ENCODE data around the gene SYT6. TPM values are rescaled to one million over a fixed set of nuclear protein-coding genes. Genes with fewer than 3 reads are reported as not detected.

Gene SYT6
- total RNA-seq, 1 experiment from 2014 or later: 54.2 TPM

- TF ChIP-seq USF2 (CRISPR knock-in tag; IDR thresholded peaks at IDR 0.05): no peak
- no peak for TF ChIP-seq CTCF (IDR thresholded peaks at IDR 0.05)
- no peak for TF ChIP-seq ZNF512 (CRISPR knock-in tag; IDR thresholded peaks at IDR 0.05; ENCODE audit: borderline replicate concordance)
- TF ChIP-seq ZNF281 (CRISPR knock-in tag; IDR thresholded peaks at IDR 0.05): no peak
Measured at GRCh38 chr1:114040273-114041015, 113.2 kb downstream of the SYT6 start (continued).

Other genes with a start within 250 kb of the SYT6 start
- 10.6 to 14.2 TPM (median 13.6 TPM) in 3 replicates for gene AP4B1, start 249.1 kb downstream of the SYT6 start, total RNA-seq (2021)
- gene DCLRE1B, start 248.5 kb downstream of the SYT6 start, total RNA-seq (2021): 9.4 to 11.1 TPM (median 9.5 TPM) in 3 replicates
- gene HIPK1, start 224.5 kb downstream of the SYT6 start, total RNA-seq (2021): 52.2 to 56.9 TPM (median 53.9 TPM) in 3 replicates
- 65.8 to 91.1 TPM (median 90.4 TPM) in 3 replicates for gene OLFML3, start 174.4 kb downstream of the SYT6 start, total RNA-seq (2021)